HEK293 (cell line): ENCODE data around the gene DENND6B.

ENCODE experiments used
- CTCF ChIA-PET: fragments of 350-600 bp; formaldehyde crosslinking; extraction: SDS; loops from one replicate; lab custom pipeline; 2021; ENCODE audit warnings: antibody characterized with exemption; lab: Yijun Ruan, JAX
- POLR2A ChIA-PET: fragments of 300-600 bp; formaldehyde crosslinking; extraction: SDS; loops from one replicate; lab custom pipeline; 2020; ENCODE audit warnings: antibody characterized with exemption, inconsistent platforms; lab: Yijun Ruan, JAX
- H3K27ac ChIP-seq: fragments of 200-500 bp; sonication (Bioruptor generic); 2 replicates; pipeline ENCODE4 v1.5.1; 2014; ENCODE audit warnings: low read depth, low read length, control low read depth, inconsistent platforms; ENCODE audit errors: extremely low read depth
- H3K36me3 ChIP-seq, 2 experiments: fragments of 200-500 bp in 1 of 2; sonication (Bioruptor generic) in 1 of 2; 1 replicate in 1 of 2; 2 replicates in 1 of 2; pipeline ENCODE4 v1.5.1; 2014 to 2017; ENCODE audit warnings: inconsistent platforms in 2 of 2, low read length in 2 of 2; ENCODE audit not compliant: control insufficient read depth in 2 of 2, insufficient read depth in 1 of 2
- H3K4me1 ChIP-seq: fragments of 200-500 bp; sonication (Bioruptor generic); 2 replicates; pipeline ENCODE4 v1.5.1; 2014; ENCODE audit warnings: mild to moderate bottlenecking, low read length, inconsistent platforms; ENCODE audit not compliant: control insufficient read depth, insufficient read depth
- H3K4me3 ChIP-seq: 2 replicates; pipeline ENCODE4 v1.5.1; 2011; ENCODE audit warnings: low read depth, mild to moderate bottlenecking, control low read depth, low read length, moderate library complexity
- H3K9me3 ChIP-seq: fragments of 200-500 bp; sonication (Bioruptor generic); 2 replicates; pipeline ENCODE4 v1.5.1; 2014; ENCODE audit warnings: low read depth, low read length, inconsistent platforms; ENCODE audit not compliant: control insufficient read depth, insufficient read depth
- ELK4 ChIP-seq: IDR thresholded peaks from 2 replicates; pipeline ENCODE4 v1.6.1; 2011; ENCODE audit warnings: mild to moderate bottlenecking, low read depth, low read length, borderline replicate concordance
- KLF1 ChIP-seq: fragments of 450-650 bp; formaldehyde crosslinking; IDR thresholded peaks from 2 replicates; pipeline ENCODE4 v1.5.1; 2016; ENCODE audit warnings: missing biosample characterization, missing genetic modification characterization
- MZF1 ChIP-seq: fragments of 450-650 bp; formaldehyde crosslinking; IDR thresholded peaks from 2 replicates; pipeline ENCODE4 v1.5.1; 2017; ENCODE audit warnings: missing biosample characterization, missing genetic modification characterization, borderline replicate concordance
- ZFP41 ChIP-seq: fragments of 450-650 bp; formaldehyde crosslinking; IDR thresholded peaks from 2 replicates; pipeline ENCODE4 v1.5.1; 2016; ENCODE audit warnings: missing biosample characterization, missing genetic modification characterization, borderline replicate concordance
- ZNF18 ChIP-seq: fragments of 450-650 bp; formaldehyde crosslinking; IDR thresholded peaks from 2 replicates; pipeline ENCODE4 v1.5.1; 2016; ENCODE audit warnings: missing biosample characterization, missing genetic modification characterization
- ZNF202 ChIP-seq: fragments of 450-650 bp; formaldehyde crosslinking; IDR thresholded peaks from 2 replicates; pipeline ENCODE4 v1.5.1; 2016; ENCODE audit warnings: missing biosample characterization, missing genetic modification characterization, borderline replicate concordance
- ZNF214 ChIP-seq: fragments of 450-650 bp; formaldehyde crosslinking; IDR thresholded peaks from 2 replicates; pipeline ENCODE4 v1.5.1; 2017; ENCODE audit warnings: missing biosample characterization, mild to moderate bottlenecking, missing genetic modification characterization, borderline replicate concordance
- ZNF23 ChIP-seq: fragments of 450-650 bp; formaldehyde crosslinking; IDR thresholded peaks from 2 replicates; pipeline ENCODE4 v1.5.1; 2016; ENCODE audit warnings: missing biosample characterization, missing genetic modification characterization, borderline replicate concordance
- ZNF292 ChIP-seq: fragments of 450-650 bp; formaldehyde crosslinking; IDR thresholded peaks from 2 replicates; pipeline ENCODE4 v1.5.1; 2016; ENCODE audit warnings: low read depth, missing biosample characterization, missing genetic modification characterization, borderline replicate concordance
- ZNF324 ChIP-seq: fragments of 450-650 bp; formaldehyde crosslinking; IDR thresholded peaks from 2 replicates; pipeline ENCODE4 v1.5.1; 2016; ENCODE audit warnings: missing biosample characterization, missing genetic modification characterization
- ZNF394 ChIP-seq: fragments of 450-650 bp; formaldehyde crosslinking; IDR thresholded peaks from 2 replicates; pipeline ENCODE4 v1.5.1; 2016; ENCODE audit warnings: missing biosample characterization, missing genetic modification characterization, mild to moderate bottlenecking, moderate library complexity, borderline replicate concordance
- ZNF561 ChIP-seq: fragments of 450-650 bp; IDR thresholded peaks from 2 replicates; pipeline ENCODE4 v1.5.1; 2018; ENCODE audit warnings: missing biosample characterization, missing genetic modification characterization, borderline replicate concordance
- ZNF585B ChIP-seq: fragments of 450-650 bp; formaldehyde crosslinking; IDR thresholded peaks from 2 replicates; pipeline ENCODE4 v1.5.1; 2016; ENCODE audit warnings: missing biosample characterization, missing genetic modification characterization
- ZNF658 ChIP-seq: fragments of 450-650 bp; formaldehyde crosslinking; IDR thresholded peaks from 2 replicates; pipeline ENCODE4; 2016; ENCODE audit warnings: missing biosample characterization, missing genetic modification characterization
- ZSCAN23 ChIP-seq: fragments of 450-650 bp; formaldehyde crosslinking; IDR thresholded peaks from 2 replicates; pipeline ENCODE4 v1.5.1; 2016; ENCODE audit warnings: missing biosample characterization, missing genetic modification characterization
- ZSCAN30 ChIP-seq: fragments of 450-650 bp; IDR thresholded peaks from 2 replicates; pipeline ENCODE4 v1.5.1; 2018; ENCODE audit warnings: missing biosample characterization, mild to moderate bottlenecking, missing genetic modification characterization, moderate library complexity
- TF ChIP-seq, protein P1 (sequence below): fragments of 450-650 bp; formaldehyde crosslinking; IDR thresholded peaks from 2 replicates; pipeline ENCODE4 v1.5.1; 2016; ENCODE audit warnings: missing biosample characterization, missing genetic modification characterization
- TF ChIP-seq, protein P2 (sequence below): fragments of 450-650 bp; formaldehyde crosslinking; IDR thresholded peaks from 2 replicates; pipeline ENCODE4 v1.5.1; 2016; ENCODE audit warnings: missing biosample characterization, missing genetic modification characterization

The DENND6B gene

DNA sequence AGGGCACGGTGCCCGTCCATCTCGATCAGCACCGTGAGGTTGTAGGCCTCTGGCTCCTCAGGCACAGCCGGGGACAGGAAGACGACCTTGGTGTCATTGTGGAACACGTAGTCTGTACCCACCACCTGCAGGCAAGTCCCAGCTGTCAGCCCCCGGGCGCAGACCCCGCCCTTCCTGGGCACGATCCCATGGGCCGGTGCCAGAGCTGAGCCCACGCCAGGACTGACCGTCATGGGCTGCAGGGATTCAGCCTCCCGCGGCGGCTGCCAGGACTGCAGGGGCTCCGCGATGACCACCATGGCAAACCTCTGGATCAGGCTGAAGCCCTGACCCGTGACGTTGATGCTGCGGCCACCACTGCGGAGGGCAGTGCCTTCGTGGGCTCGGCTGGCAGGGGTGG lies 44.9 kb downstream of the DENND6B start:
- CTCF ChIA-PET: interaction anchor here (0.7 kb wide), 1 partner anchor 368 kb away, joined by 3 read pairs; no protein-coding TSS in a partner anchor

GRCh38 chr22:50281384-50281760 lies 45.4 kb downstream of the DENND6B start:
- Histone ChIP-seq H3K27ac (no peak overlapping the region), H3K36me3 (peaks cover 0 to 94% of the 10 kb centered on the region in 2 experiments; a peak in 2 of 3 replicates), H3K4me1 (no peaks in the 10 kb centered on the region), H3K9me3 (no peaks in the 10 kb centered on the region), H3K4me3 (no peak overlapping the region)
- TF ChIP-seq, protein P1, sequence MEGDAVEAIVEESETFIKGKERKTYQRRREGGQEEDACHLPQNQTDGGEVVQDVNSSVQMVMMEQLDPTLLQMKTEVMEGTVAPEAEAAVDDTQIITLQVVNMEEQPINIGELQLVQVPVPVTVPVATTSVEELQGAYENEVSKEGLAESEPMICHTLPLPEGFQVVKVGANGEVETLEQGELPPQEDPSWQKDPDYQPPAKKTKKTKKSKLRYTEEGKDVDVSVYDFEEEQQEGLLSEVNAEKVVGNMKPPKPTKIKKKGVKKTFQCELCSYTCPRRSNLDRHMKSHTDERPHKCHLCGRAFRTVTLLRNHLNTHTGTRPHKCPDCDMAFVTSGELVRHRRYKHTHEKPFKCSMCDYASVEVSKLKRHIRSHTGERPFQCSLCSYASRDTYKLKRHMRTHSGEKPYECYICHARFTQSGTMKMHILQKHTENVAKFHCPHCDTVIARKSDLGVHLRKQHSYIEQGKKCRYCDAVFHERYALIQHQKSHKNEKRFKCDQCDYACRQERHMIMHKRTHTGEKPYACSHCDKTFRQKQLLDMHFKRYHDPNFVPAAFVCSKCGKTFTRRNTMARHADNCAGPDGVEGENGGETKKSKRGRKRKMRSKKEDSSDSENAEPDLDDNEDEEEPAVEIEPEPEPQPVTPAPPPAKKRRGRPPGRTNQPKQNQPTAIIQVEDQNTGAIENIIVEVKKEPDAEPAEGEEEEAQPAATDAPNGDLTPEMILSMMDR (tag by site-specific recombination): no peak
- TF ChIP-seq ZNF394 (tag by site-specific recombination): no peak
- TF ChIP-seq KLF1: no peak
- TF ChIP-seq ZNF561: no peak
- TF ChIP-seq ZNF292 (tag by site-specific recombination): no peak
- TF ChIP-seq ZSCAN30 (tag by site-specific recombination): no peak
- ChIA-PET CTCF (interaction anchor here (0.7 kb wide), 1 partner anchor 368 kb away, joined by 3 read pairs; no protein-coding TSS in a partner anchor), POLR2A (interaction anchor here (1.4 kb wide), 1 partner anchor 12 kb away, joined by 3 read pairs; no protein-coding TSS in a partner anchor)

More for the DNA sequence above, 44.9 kb downstream of the DENND6B start:
- no peak overlapping the region for H3K27ac ChIP-seq
- POLR2A ChIA-PET: interaction anchor here (1.4 kb wide), 1 partner anchor 13 kb away, joined by 3 read pairs; no protein-coding TSS in a partner anchor
- H3K9me3 ChIP-seq: no peaks in the 10 kb centered on the region
- H3K4me3 ChIP-seq: no peak overlapping the region
- no peak for TF ChIP-seq ELK4
- TF ChIP-seq, protein P2, sequence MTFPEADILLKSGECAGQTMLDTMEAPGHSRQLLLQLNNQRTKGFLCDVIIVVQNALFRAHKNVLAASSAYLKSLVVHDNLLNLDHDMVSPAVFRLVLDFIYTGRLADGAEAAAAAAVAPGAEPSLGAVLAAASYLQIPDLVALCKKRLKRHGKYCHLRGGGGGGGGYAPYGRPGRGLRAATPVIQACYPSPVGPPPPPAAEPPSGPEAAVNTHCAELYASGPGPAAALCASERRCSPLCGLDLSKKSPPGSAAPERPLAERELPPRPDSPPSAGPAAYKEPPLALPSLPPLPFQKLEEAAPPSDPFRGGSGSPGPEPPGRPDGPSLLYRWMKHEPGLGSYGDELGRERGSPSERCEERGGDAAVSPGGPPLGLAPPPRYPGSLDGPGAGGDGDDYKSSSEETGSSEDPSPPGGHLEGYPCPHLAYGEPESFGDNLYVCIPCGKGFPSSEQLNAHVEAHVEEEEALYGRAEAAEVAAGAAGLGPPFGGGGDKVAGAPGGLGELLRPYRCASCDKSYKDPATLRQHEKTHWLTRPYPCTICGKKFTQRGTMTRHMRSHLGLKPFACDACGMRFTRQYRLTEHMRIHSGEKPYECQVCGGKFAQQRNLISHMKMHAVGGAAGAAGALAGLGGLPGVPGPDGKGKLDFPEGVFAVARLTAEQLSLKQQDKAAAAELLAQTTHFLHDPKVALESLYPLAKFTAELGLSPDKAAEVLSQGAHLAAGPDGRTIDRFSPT: peak; percentile 54; the same call in 1 of the 2 replicates
- TF ChIP-seq ZNF18 (tag by site-specific recombination): no peak
- TF ChIP-seq ZFP41 (tag by site-specific recombination): no peak
- TF ChIP-seq ZNF561: no peak
- no peaks in the 10 kb centered on the region for H3K4me1 ChIP-seq
- peaks cover 0 to 94% of the 10 kb centered on the region in 2 experiments; a peak in 2 of 3 replicates for H3K36me3 ChIP-seq

DNA sequence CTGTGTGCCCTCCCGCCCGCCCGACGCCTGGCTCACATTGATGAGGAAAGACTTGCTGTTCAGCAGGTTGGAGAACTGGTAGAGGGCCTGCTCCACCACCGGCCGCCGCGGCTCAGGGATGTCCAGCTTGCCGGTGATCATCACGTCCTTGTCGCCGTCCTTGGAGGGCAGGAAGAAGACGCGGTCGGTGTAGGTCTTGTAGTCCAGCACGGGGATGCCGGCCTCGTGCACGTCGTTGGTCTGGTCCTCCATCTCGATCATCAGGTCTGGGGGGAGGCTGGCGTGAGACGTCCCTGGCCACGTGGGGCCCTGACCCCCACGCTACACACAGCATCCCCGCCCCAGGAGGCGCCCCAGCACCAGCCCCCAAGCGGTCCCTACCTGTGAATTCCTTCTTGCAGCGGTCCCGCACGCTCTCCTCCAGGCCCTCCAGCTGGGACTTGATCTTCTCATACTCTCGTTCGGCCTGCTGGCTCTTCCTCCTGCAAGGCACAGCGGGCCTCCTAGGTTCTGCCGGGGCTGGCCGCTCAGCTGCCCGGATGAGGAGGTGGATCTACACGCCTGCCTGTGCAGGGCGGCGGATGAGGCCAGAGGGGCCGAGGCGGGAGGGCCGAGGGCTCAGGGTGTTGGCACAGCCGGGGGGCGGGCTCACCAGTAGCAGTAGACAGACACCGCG lies 46.0 kb downstream of the DENND6B start:
- no peaks in the 10 kb centered on the region for H3K4me1 ChIP-seq
- no peaks in the 10 kb centered on the region for H3K9me3 ChIP-seq
- ChIA-PET CTCF (no interaction called here), POLR2A (interaction anchor here (0.9 to 1.4 kb wide), 2 partner anchors 12 to 25 kb away, joined by 3 to 4 read pairs; no protein-coding TSS in a partner anchor)
- H3K36me3 ChIP-seq: peaks cover 0 to 94% of the 10 kb centered on the region in 2 experiments; a peak in 2 of 3 replicates
- H3K4me3 ChIP-seq: no peak overlapping the region
- TF ChIP-seq ZNF658 (tag by site-specific recombination) (no peak), ZNF585B (tag by site-specific recombination) (no peak), ZNF214 (no peak), ZSCAN23 (no peak), MZF1 (no peak), ZNF202 (no peak), ZNF23 (tag by site-specific recombination) (no peak), ZNF324 (tag by site-specific recombination) (no peak)
- TF ChIP-seq, protein P2: no peak
- no peak overlapping the region for H3K27ac ChIP-seq
